HEK293T (cell line): ENCODE measurements around the gene OR5B12.

Source experiments
- CTCF ChIA-PET: fragments of 350-600 bp; formaldehyde crosslinking; extraction: SDS; loops from one replicate; lab custom pipeline; 2021; ENCODE audit warnings: antibody characterized with exemption, inconsistent platforms; lab: Yijun Ruan, JAX
- POLR2A ChIA-PET: fragments of 350-600 bp; formaldehyde crosslinking; extraction: SDS; loops from one replicate; lab custom pipeline; 2020; ENCODE audit warnings: antibody characterized with exemption, inconsistent platforms; lab: Yijun Ruan, JAX
- DNase-seq: peaks from one replicate; pipeline ENCODE4 v3.0.0; 2012; ENCODE audit warnings: mixed read lengths; ENCODE audit errors: extremely low spot score
- ARNT ChIP-seq: fragments of 450-650 bp; IDR thresholded peaks from 2 replicates; pipeline ENCODE4 v1.6.1; 2017; ENCODE audit warnings: mild to moderate bottlenecking
- BHLHE40 ChIP-seq: fragments of 450-650 bp; IDR thresholded peaks from 2 replicates; pipeline ENCODE4 v1.6.1; 2016; ENCODE audit warnings: mild to moderate bottlenecking, moderate library complexity, borderline replicate concordance
- CTBP1 ChIP-seq: fragments of 450-650 bp; IDR thresholded peaks from 2 replicates; pipeline ENCODE4 v1.6.1; 2016; ENCODE audit warnings: borderline replicate concordance
- ELF4 ChIP-seq: fragments of 450-650 bp; IDR thresholded peaks from 2 replicates; pipeline ENCODE4 v1.6.1; 2017; ENCODE audit warnings: antibody characterized with exemption
- FOXA1 ChIP-seq: fragments of 450-650 bp; IDR thresholded peaks from 2 replicates; pipeline ENCODE4 v1.6.1; 2016; ENCODE audit warnings: mild to moderate bottlenecking
- FOXK2 ChIP-seq: fragments of 450-650 bp; IDR thresholded peaks from 2 replicates; pipeline ENCODE4 v1.6.1; 2016; ENCODE audit warnings: mild to moderate bottlenecking
- FOXM1 ChIP-seq: fragments of 450-650 bp; IDR thresholded peaks from 2 replicates; pipeline ENCODE4 v1.6.1; 2017; ENCODE audit warnings: mild to moderate bottlenecking, borderline replicate concordance
- HDGF ChIP-seq: fragments of 450-650 bp; IDR thresholded peaks from 2 replicates; pipeline ENCODE4 v1.6.1; 2017; ENCODE audit warnings: antibody characterized with exemption, borderline replicate concordance
- L3MBTL2 ChIP-seq: fragments of 450-650 bp; conservative IDR thresholded peaks from 2 replicates; pipeline ENCODE4 v1.6.1; 2016; ENCODE audit warnings: mild to moderate bottlenecking
- LEF1 ChIP-seq: fragments of 450-650 bp; IDR thresholded peaks from 2 replicates; pipeline ENCODE4 v1.6.1; 2017; ENCODE audit warnings: mild to moderate bottlenecking, borderline replicate concordance
- NFRKB ChIP-seq: fragments of 450-650 bp; IDR thresholded peaks from 2 replicates; pipeline ENCODE4 v1.6.1; 2016; ENCODE audit warnings: mild to moderate bottlenecking, moderate library complexity
- PKNOX1 ChIP-seq: fragments of 450-650 bp; IDR thresholded peaks from 2 replicates; pipeline ENCODE4 v1.6.1; 2016
- SP1 ChIP-seq: fragments of 450-650 bp; IDR thresholded peaks from 2 replicates; pipeline ENCODE4 v1.6.1; 2017
- SUZ12 ChIP-seq: fragments of 450-650 bp; IDR thresholded peaks from 2 replicates; pipeline ENCODE4 v1.6.1; 2016; ENCODE audit warnings: mild to moderate bottlenecking
- TARDBP ChIP-seq: fragments of 450-650 bp; IDR thresholded peaks from 2 replicates; pipeline ENCODE4 v1.6.1; 2016
- ZNF384 ChIP-seq: fragments of 450-650 bp; IDR thresholded peaks from 2 replicates; pipeline ENCODE4 v1.6.1; 2016

OR5B12 gene

DNA sequence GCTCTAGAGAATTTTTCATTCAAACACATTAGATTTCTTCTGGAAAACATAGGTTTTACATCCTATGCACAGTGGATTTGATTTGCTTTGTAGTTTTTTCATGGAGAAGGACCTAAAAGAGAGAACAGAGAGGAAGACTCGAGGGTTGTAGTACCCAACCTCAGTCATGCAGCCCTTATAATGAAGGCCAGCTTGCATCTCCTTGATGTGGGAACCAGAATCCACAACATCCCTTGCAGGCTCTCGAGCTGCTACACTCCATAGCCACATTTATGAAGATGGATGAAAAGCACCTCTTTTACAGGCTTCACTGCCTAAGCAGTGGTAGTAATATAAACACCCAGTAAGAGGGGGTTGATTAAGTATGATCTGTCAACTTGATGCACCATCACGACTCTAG is 9.5 kb upstream of the OR5B12 start:
- ChIA-PET CTCF (no interaction called here), POLR2A (no interaction called here)
- DNase-seq = no peak
- TF ChIP-seq ZNF384 (no peak), ELF4 (no peak), NFRKB (no peak), BHLHE40 (no peak), FOXM1 (no peak), FOXK2 (no peak), SUZ12 (no peak), HDGF (no peak), SP1 (no peak), FOXA1 (no peak), LEF1 (no peak), PKNOX1 (no peak), CTBP1 (no peak), TARDBP (no peak), L3MBTL2 (no peak), ARNT (no peak)

DNA sequence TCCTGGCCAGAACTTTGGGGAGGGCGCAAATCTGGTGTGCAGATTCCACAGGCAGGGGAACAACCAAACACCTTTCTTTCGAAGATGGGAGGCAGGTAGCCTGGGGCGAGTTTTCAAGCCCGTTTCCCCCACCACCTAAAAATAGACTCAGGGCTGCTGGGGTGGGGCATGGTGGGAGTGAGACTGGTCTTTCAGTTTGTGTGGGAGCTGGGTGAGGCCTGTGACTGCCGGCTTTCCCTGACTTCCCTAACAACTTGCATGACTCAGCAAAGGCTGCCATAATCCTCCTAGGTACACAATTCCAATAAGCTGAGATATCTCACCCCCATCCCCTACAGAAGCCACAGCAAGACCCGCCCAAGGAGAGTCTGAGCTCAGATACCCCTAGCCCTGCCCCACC is 4.3 kb upstream of the OR5B12 start:
- ChIA-PET CTCF (no interaction called here), POLR2A (no interaction called here)
- DNase-seq = no peak

DNA sequence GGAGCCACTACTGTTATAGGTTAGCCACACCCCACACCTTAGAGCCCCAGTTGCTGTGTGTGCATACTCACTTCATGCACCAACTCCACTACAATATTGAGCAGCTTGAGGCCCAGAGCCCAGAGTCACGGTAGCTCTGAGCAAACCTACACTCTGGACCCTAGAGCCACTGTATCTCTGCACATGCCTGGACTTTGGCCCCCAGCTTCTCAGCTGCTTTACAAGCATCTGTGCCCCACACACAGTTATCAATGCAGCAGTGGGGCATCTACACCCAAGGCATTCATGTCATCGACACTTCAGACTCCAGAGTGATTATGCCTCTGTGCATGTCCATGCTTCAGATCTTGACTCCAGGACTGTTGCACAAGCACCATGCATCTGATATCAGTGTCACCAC is 2.3 kb upstream of the OR5B12 start:
- TF ChIP-seq LEF1 (no peak), SUZ12 (no peak), FOXM1 (no peak), HDGF (no peak), ELF4 (no peak), L3MBTL2 (no peak), BHLHE40 (no peak), ARNT (no peak), CTBP1 (no peak), ZNF384 (no peak), NFRKB (no peak), PKNOX1 (no peak), FOXA1 (no peak), FOXK2 (no peak), SP1 (no peak), TARDBP (no peak)
- POLR2A ChIA-PET = no interaction called here
- CTCF ChIA-PET = no interaction called here

More for the DNA sequence above, 4.3 kb upstream of the OR5B12 start:
- TF ChIP-seq LEF1 (no peak), PKNOX1 (no peak), FOXA1 (no peak), BHLHE40 (no peak), FOXM1 (no peak), SP1 (no peak), HDGF (no peak), L3MBTL2 (no peak), TARDBP (no peak), ARNT (no peak), ELF4 (no peak), CTBP1 (no peak), ZNF384 (no peak), NFRKB (no peak), SUZ12 (no peak), FOXK2 (no peak)

DNA sequence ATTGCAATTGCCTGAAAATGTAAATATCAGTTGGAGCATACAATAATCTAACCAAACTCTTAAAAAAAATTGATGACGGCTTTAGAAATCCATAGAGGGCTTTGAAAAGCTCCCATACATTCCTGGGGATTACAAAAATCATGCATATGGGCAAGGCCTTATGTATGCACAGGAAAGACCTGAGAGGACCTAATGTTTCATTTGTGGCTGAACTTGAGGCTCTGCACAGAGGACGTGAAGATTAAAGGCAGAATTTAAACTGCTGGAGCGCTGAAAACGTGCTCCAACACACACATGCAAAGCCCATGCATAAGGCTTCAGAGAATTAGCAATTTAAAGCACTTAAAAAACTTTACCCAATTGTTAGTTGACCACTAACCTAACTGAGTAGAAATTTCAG is 3.5 kb downstream of the OR5B12 start:
- ChIA-PET POLR2A (no interaction called here), CTCF (no interaction called here)
- TF ChIP-seq TARDBP = no peak
- TF ChIP-seq CTBP1 = no peak
- TF ChIP-seq FOXM1 = no peak
- no peak for TF ChIP-seq BHLHE40
- no peak for TF ChIP-seq ARNT
- no peak for TF ChIP-seq ZNF384
- TF ChIP-seq SUZ12 = no peak
- TF ChIP-seq HDGF = no peak
- TF ChIP-seq SP1 = no peak
- TF ChIP-seq FOXK2 = no peak
- no peak for TF ChIP-seq NFRKB
- TF ChIP-seq LEF1 = no peak
- no peak for TF ChIP-seq FOXA1
- no peak for TF ChIP-seq PKNOX1
- TF ChIP-seq L3MBTL2 = no peak
- TF ChIP-seq ELF4 = no peak
- no peak for DNase-seq

More for the DNA sequence above, 2.3 kb upstream of the OR5B12 start:
- DNase-seq = no peak

DNA sequence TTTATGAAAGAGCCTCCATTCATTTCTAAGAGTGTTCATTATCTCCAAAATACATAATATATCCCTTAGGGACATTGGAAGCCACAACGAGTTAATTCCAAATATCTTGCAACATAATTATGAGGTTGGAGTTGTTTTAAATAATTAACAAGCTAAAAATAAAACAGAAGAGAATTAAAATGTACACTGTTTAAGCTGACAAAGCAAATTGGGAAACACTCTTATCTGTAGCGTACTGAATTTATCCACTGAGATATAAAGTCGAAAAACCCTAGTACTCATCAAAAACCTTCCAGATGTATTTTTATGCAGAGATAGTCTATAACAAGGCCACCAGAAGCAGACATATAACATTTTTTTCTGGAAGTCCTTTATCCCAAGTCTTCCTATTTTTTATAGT is 7.8 kb downstream of the OR5B12 start:
- CTCF ChIA-PET = no interaction called here
- no peak for DNase-seq
- TF ChIP-seq HDGF (no peak), FOXK2 (no peak), FOXM1 (no peak), CTBP1 (no peak), SP1 (no peak), SUZ12 (no peak), L3MBTL2 (no peak), LEF1 (no peak), NFRKB (no peak), BHLHE40 (no peak)
- POLR2A ChIA-PET = no interaction called here
